Measurements from ENCODE around the gene FCRL6. TPM values are rescaled to one million over a fixed set of nuclear protein-coding genes. Genes with fewer than 3 reads are reported as not detected.

The FCRL6 gene
- total RNA-seq, 2 donors from 2014 or later: 0.29 to 0.42 TPM

DNA sequence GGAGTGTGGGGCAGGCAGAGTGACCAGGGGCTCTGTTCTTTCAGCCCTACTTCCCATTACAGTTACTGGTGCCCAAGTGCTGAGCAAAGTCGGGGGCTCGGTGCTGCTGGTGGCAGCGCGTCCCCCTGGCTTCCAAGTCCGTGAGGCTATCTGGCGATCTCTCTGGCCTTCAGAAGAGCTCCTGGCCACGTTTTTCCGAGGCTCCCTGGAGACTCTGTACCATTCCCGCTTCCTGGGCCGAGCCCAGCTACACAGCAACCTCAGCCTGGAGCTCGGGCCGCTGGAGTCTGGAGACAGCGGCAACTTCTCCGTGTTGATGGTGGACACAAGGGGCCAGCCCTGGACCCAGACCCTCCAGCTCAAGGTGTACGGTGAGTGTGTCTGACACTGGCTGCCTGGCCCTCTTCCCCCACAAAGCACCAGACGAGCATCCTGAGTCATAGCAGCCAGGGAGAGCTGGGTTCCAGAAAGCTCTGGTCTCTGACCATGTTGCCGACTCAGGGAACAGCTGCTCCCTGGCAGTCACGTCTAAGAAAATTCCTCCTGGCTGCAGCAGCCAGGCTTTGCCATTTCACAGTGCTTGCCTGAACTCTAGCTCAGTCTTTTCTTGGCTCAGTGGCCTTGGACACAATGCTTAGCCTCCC is 27.8 kb downstream of the FCRL6 start:
- no peak for DNase-seq (ENCODE audit: low spot score)
- intact Hi-C loops (cut with DNase I): no loop called here

DNA sequence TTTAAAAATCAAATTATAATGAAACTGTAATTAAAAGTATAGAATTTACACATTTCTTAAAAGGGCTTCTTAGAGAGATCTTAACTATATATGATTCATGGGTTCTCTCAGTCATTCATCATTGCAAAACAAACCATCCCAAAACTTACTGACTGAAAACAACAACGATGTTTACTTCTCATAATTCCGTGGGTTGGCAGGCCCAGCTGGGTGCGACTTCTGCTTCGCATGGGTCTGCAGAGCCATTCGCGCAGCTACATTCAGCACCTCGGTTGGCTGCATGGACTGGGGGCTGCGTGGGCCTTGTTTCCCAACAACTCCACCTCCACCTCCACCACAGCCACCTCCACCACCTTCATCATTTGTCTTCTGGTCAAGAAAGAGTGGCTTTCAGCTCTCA is 28.6 kb downstream of the FCRL6 start:
- DNase-seq (ENCODE audit: low spot score): no peak
- intact Hi-C loops (cut with DNase I): no loop called here

DNA sequence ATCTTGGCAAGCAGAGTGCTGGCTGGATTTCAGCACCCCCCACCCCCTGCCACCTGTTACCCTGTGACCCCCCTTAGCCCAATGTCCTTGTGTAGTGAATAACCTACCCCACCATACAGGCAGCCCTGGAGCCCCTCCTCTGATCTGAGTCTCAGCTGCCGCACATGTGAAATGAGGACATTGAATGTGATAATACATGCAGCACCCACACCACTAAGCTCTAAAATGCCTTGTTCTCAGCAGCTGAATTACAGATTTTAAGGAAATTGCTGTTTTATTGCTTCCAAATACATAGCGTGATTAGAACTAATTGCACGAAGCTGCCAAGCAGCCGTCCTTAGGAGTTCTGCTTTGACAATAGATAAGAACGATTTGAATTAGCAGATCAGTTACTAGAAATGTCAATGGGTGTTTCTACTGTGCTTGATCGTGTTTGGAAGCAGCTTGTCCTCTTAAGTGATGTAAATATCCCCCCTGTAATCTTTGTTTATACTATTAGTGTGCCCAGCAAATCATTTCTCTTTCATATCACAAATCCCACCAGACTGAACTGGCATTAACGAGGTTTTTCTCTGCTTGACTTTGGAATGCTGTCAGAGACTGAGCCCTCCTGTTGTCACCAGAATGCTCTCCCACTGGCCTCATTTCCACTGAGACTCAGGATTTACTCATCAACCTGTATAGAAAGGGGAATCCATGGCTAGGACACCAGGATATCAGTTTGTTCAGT is 29.4 kb downstream of the FCRL6 start:
- intact Hi-C loops (cut with DNase I): no loop called here
- DNase-seq (ENCODE audit: low spot score): no peak

DNA sequence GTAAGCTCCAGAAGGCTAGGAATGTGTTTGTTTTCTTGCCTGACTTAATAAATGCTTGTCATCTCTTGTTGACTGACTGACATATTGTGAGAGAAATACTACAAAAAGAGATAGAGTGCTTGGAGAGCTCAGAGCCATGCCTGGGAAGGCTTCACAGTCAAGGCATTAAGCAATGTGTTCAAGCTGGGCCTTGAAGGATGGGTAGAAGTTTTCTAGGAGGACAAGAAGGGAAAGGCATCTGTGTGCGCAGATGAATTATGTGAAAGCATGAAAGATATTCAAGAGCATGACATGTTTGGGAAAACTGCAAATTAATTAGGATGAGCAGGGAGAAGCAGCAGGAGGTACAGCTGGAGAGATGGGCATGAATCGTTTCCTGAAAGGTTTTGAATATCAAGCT is 30.1 kb downstream of the FCRL6 start:
- intact Hi-C loops (cut with DNase I): no loop called here

DNA sequence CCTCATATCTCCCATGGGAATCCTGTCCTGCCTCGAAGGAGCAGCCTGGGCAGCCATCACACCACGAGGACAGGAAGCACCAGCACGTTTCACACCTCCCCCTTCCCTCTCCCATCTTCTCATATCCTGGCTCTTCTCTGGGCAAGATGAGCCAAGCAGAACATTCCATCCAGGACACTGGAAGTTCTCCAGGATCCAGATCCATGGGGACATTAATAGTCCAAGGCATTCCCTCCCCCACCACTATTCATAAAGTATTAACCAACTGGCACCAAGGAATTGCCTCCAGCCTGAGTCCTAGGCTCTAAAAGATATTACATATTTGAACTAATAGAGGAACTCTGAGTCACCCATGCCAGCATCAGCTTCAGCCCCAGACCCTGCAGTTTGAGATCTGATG is 33.2 kb downstream of the FCRL6 start:
- intact Hi-C loops (cut with DNase I): no loop called here
- DNase-seq (ENCODE audit: low spot score): no peak

More for the DNA sequence above, 30.1 kb downstream of the FCRL6 start:
- DNase-seq (ENCODE audit: low spot score): no peak

DNA sequence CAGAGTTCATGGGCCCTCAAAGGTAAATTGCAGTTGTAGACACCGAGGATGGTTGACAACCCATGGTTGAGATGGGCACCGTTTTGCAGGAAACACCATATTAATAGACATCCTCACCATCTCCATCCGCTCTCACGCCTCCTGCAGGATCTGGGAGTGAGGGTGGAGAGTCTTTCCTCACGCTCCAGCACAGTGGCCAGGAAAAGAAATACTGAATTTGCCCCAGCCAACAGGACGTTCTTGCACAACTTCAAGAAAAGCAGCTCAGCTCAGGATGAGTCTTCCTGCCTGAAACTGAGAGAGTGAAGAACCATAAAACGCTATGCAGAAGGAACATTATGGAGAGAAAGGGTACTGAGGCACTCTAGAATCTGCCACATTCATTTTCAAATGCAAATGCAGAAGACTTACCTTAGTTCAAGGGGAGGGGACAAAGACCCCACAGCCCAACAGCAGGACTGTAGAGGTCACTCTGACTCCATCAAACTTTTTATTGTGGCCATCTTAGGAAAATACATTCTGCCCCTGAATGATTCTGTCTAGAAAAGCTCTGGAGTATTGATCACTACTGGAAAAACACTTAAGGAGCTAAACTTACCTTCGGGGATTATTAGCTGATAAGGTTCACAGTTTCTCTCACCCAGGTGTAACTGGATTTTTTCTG is 33.8 kb downstream of the FCRL6 start:
- DNase-seq (ENCODE audit: low spot score): no peak
- intact Hi-C loops (cut with DNase I): no loop called here

DNA sequence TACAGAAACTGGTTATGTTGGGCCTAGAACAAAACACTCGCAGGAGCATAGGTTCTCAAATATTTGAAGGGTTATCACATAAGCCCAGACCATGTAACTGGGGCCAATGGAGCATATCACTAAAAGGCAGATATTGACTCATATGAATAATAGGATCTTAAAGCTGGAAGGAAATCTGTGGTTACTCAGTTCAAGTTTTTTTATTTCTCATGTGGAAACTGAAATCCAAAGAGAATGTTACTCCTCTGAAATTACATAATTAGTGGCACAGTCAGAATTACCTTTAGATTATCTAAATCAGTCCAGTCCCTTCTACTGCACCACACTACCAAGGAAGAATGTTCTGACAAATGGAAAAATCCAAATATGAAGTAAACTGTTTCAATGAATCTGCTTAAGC is 36.6 kb downstream of the FCRL6 start:
- DNase-seq (ENCODE audit: low spot score): no peak
- intact Hi-C loops (cut with DNase I): no loop called here

DNA sequence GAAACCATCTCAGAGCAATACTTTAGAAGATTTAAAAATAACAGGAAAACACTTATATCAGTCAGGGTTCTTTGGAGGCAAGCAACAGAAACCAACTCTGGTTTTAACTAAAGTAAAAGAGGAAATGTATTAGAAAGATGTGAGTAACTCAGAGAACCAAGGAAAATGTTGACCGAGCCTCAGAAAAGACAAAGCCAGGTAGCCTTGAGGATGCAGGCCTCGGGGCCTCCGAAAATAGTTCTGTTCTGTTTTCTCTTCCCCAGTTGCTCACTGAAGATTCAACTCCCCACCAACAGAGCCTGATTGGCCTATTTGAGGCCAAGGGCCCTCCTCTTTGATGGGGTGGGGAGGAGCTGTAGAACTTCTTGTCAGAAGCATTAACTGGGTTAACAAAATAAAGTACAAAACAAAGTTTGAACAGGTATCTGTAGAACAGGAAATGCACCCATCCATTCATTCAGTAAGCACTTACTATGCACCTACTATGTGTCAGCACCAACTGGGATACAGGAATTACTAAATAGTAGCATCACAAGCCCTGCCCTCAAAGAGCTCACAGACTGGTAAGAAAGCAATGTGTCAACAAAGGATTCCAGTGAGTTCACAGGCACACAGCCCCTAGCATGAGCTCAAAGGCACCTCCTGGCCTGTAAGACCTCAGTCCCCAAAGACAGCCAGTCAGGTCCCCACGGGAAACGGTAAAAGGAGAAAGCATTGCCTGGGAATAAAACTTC is 37.1 kb downstream of the FCRL6 start:
- intact Hi-C loops (cut with DNase I): no loop called here
- DNase-seq (ENCODE audit: low spot score): no peak

DNA sequence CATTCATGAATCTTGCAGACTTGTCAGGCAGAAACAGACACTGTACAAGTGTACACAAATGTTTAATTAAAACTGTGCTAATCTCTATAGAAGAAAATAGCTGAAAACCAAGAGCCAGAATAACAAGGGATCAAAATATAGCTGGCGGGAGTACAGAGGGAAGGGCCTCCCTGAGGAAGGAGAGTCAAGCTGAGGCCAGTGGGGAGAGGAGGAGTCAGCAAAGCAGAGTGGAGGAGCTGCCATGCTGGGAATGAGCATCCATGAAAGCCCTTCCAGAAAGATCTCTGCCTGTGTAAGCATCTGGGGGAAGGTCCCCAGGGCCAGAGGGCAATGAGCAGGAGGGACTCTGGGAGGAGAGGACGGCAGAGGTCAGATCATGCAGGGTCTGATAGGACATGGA is 39.6 kb downstream of the FCRL6 start:
- no peak for DNase-seq (ENCODE audit: low spot score)
- intact Hi-C loops (cut with DNase I): no loop called here

DNA sequence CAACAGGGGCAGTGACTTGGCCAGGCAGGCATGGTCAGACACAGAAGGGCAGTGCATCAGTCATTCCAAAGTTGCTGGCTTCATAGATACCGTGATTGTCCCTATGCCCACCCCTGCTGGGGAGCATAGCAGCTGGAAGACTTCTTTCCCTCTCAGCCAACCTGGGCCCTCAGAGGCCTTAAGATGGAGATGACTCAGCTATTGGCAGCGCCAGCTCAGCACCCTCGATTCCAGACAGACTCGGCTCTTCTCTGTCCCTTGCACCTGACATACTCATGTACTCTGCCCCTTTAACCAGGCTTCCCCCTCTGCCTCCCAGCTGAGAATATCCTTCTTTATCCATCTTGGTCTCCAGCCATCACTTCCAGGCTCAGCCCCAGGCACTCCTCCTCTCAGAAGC is 41.3 kb downstream of the FCRL6 start:
- intact Hi-C loops (cut with DNase I): no loop called here
- no peak for DNase-seq (ENCODE audit: low spot score)

DNA sequence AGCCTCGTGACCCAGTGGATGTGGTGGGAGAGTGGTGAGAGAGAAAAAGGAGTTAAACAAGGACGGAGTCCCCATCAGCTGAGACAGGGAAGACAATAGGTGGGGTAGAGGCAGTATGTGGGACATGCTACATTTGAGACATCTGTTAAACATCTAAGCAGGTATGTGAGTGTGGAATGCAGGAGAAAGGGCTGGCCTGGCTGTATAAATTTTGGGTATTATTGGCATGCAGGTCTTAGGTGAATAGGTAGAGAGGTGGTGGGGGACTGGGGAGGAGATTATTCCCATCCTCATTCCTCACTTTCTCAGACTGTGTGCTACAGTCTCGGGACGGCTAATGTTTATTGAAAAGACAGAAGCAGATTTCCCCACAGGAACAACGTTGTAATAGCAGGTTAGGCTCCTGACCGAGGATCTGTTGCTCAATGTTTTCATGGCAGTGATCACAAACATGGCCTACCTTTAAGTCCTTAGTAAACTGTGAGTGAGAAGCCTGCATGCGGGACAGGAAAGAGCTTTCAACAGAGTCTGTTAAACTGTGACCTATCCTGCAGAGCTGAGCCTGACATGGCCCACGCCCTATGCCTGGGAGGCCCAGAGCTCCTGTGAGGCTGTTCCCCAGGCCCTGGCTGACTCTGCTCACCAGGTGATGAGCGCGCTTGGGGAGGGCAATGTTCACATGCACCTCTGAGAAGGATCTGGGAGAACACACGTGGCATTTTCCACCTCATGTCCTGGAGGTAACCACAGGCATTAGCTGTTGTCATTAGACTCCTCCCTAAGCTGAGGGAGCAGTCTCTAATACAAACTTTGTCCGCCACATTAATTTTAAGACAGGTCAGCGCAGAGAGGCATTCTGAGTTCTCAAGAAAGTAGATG is 43.8 kb downstream of the FCRL6 start:
- intact Hi-C loops (cut with DNase I): no loop called here
- DNase-seq (ENCODE audit: low spot score): no peak

DNA sequence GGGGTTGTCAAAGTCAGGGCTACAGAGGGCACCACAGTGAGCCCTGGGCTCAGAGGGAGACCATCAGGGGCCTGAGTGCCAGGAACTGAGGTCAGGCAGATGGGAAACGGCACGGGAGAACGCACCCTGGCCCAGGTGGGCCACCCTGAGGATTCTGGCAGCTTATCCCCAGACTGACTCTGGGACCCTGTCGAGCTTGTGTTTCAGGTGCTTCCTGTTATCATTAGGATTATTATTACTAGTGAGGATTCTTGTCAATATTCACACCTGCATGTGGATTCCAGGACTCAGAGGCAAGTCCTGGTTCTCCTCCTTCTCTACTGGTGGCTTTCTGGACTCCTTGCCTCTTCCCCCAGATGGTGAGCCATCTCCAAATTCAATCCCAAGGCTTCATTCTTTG is 45.1 kb downstream of the FCRL6 start:
- DNase-seq (ENCODE audit: low spot score): no peak
- intact Hi-C loops (cut with DNase I): no loop called here

DNA sequence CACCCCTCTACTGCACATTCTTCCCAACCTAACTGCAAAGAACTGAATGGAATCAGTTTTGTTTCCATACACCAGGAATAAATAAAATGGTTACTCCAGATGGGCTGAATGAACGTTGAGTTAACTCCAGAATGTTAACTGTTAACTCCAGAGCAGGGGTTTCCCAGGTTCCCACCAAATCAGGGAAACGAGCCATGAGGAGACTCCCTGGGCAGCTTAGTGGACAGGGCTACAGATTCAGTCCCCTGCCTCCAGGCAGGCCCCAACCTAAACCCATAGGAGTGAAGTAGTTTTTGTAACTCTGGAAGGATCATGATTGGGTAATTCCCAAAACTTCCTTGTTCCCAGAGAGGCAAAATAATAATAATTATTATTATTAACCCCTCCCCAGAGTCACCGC is 46.2 kb downstream of the FCRL6 start:
- intact Hi-C loops (cut with DNase I): no loop called here
- DNase-seq (ENCODE audit: low spot score): no peak

DNA sequence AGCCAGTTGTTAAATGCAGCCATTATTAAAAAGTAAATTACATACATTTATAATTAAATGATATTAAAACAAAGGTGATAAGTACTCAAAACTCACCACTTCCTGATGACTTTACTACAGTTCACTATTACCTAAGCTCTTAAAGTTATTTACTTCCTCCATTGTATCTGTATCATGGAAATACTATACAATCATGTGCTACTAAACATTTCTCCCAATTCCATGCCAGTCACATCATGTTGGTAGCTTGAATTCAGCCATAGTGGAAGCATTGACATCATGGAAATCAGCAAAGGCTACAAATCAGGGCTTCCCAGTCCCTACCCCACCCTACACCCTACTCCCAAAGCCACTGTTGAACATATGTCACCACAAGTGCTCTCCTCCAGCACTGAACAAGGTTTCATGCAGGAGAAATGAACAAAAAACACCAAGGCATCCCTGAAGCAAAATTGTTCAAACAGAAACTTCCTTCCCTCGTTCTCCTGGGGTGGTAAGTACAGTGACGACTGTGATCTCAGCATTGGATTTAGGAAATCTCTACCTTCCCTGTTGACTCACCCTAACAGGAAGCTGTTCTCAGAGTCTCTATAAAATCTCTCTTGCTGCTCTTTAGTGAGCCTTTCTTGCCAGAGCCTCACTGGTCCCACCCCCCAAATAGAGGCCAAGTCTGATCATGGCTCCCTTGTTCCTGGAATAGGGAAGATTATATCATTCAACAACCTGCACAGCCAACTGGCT is 47.6 kb downstream of the FCRL6 start:
- intact Hi-C loops (cut with DNase I): no loop called here
- DNase-seq (ENCODE audit: low spot score): no peak

DNA sequence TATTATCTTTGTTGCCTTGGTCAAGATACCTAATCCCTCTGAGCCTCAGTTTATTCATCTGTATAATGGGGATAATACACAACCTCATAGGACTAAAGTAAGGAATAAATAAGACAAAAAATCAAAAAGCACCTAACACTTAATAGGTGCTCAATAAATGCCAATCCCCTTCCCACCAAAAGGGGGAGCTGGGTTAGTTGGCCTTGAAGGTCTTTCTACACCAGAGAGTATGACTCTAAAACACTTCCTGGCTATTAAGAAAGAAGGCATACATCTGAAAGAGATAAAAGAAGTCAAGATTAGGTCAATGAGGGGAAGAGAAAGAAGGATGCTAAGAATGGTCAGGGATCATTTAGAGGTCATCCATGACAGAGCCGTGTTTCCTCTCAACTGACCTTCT is 49.2 kb downstream of the FCRL6 start:
- no peak for DNase-seq (ENCODE audit: low spot score)
- intact Hi-C loops (cut with DNase I): no loop called here

DNA sequence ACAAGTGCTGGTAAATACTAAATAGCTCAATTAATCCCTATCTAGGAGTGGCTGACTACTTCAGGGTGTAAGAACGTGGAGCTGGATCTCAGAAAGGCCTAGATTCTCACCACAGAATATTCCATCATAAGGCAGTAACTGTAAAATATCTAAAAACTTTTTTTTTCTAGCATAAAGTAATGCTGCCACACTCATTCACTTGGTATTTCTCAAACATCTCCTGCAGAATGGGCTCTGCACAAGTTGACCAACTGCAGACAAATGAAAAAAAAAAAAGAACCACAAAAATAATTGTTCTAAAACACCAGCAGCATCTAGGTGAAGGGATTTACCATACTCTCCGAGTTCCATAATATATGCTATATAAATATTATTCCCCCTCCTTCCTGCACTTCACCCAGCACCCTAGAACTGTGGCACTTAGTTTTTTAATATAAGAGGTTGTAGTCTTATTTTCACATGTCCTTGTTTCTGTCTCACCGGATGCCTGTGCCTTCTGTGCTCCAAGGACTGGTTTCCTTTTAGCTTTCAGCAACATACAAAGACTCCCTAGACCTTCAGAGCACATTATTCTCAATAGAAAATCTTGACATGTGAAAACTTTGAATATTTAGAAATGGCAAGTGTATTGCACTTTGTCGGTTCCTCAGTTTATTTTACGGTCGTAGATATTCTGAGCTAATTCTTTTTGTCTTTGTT is 51.4 kb downstream of the FCRL6 start:
- DNase-seq (ENCODE audit: low spot score): no peak
- intact Hi-C loops (cut with DNase I): no loop called here

DNA sequence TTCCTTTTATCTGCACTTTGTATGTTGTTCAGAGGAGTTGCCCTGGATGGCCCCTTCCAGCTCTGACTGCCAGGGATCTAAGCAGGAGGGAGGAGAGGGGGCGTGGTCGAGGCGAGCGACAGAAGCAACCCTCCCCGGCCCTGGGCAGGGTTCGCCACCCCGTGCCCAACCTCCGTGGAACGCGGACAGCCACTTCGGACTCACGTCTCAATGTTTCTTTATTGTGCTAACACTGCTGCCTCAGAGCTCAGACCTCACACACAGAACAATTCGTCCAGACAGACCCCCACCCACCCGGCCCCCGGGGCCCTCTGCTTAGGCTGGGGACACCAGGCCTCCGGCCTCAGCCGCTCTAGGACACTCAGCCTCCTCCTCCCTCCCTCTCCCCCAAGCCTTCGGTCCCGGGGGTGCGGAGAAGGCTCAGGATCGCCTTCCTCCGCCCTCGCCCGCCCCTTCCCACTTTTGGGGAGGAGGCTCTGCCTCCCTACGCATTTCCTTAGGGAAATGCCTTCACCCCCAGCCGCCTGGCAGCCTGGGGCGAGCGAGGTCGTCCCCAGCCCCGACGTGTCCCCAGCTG is 52.0 kb downstream of the FCRL6 start:
- intact Hi-C loops (cut with DNase I): no loop called here

More for the DNA sequence above, 52.0 kb downstream of the FCRL6 start:
- DNase-seq (ENCODE audit: low spot score): peak; percentile 90

All from posterior vena cava (tissue), 2 donors.